CD4-positive, alpha-beta memory T cell (primary cell): ENCODE data around the gene ZNF544. TPM values are rescaled to one million over a fixed set of nuclear protein-coding genes. Genes with fewer than 3 reads are reported as not detected.

Experiments
- CTCF ChIA-PET: fragments of 350-600 bp; sonication (Branson Sonifier 250); formaldehyde crosslinking; loops from one replicate; lab custom pipeline; 2021; ENCODE audit warnings: inconsistent platforms; ENCODE audit not compliant: partially characterized antibody; lab: Charles Lee
- POLR2A ChIA-PET: fragments of 350-600 bp; sonication (Branson Sonifier 250); formaldehyde crosslinking; loops from one replicate; lab custom pipeline; 2021; ENCODE audit not compliant: partially characterized antibody; lab: Charles Lee
- DNase-seq, 5 donors: peaks; one replicate each; pipeline versions ENCODE4 v3.0.0 to v3.0.0-alpha.2; 2020 to 2022; ENCODE audit warnings: mixed read lengths in 1 of 5
- H3K27ac ChIP-seq: one replicate; pipeline ENCODE4 v1.7.0; 2013; ENCODE audit warnings: low read depth, low read length
- H3K27me3 ChIP-seq: 2 replicates; pipeline ENCODE4 v1.7.0; 2013; ENCODE audit warnings: mild to moderate bottlenecking, low read length, moderate library complexity; ENCODE audit not compliant: insufficient read depth
- H3K36me3 ChIP-seq: 2 replicates; pipeline ENCODE4 v1.7.0; 2013; ENCODE audit warnings: mild to moderate bottlenecking, low read length, moderate library complexity; ENCODE audit not compliant: insufficient read depth
- H3K4me1 ChIP-seq: 2 replicates; pipeline ENCODE4 v1.7.0; 2013; ENCODE audit warnings: mild to moderate bottlenecking, low read length, moderate library complexity; ENCODE audit not compliant: insufficient read depth
- H3K4me3 ChIP-seq, 2 donors: one replicate each; pipeline ENCODE4 v1.7.0; 2013; ENCODE audit warnings: low read length in 2 of 2, mild to moderate bottlenecking in 1 of 2
- H3K9me3 ChIP-seq, 2 donors: one replicate each; pipeline ENCODE4 v1.7.0; 2013; ENCODE audit warnings: low read length in 2 of 2, control low read depth in 1 of 2; ENCODE audit not compliant: control insufficient read depth in 1 of 2
- H3K27ac Mint-ChIP-seq, 7 donors: one replicate each; pipeline ENCODE4 v1.8.0; 2020 to 2021; ENCODE audit warnings: mixed read lengths in 7 of 7, mild to moderate bottlenecking in 6 of 7, inconsistent platforms in 3 of 7, moderate library complexity in 3 of 7
- H3K27me3 Mint-ChIP-seq, 2 donors: one replicate each; pipeline ENCODE4 v1.8.0; 2020 to 2021; ENCODE audit warnings: mixed read lengths in 2 of 2
- H3K36me3 Mint-ChIP-seq, 2 donors: one replicate each; pipeline ENCODE4 v1.8.0; 2020 to 2021; ENCODE audit warnings: mixed read lengths in 2 of 2, inconsistent platforms in 1 of 2, mild to moderate bottlenecking in 1 of 2
- H3K4me1 Mint-ChIP-seq, 4 donors: one replicate each; pipeline ENCODE4 v1.8.0; 2020 to 2021; ENCODE audit warnings: mixed read lengths in 4 of 4, mild to moderate bottlenecking in 1 of 4
- H3K4me3 Mint-ChIP-seq, 8 donors: one replicate each; pipeline ENCODE4 v1.8.0; 2020 to 2021; ENCODE audit warnings: mixed read lengths in 8 of 8, mild to moderate bottlenecking in 7 of 8, moderate library complexity in 6 of 8, inconsistent platforms in 3 of 8
- H3K9me3 Mint-ChIP-seq, 8 donors: one replicate each; pipeline ENCODE4 v1.8.0; 2020 to 2021; ENCODE audit warnings: mixed read lengths in 8 of 8, mild to moderate bottlenecking in 5 of 8, inconsistent platforms in 3 of 8, moderate library complexity in 1 of 8
- intact Hi-C: fragments of 100-400 bp; cut with micrococcal nuclease; formaldehyde crosslinking; loops from one replicate; pipeline ENCODE4 v1.15.1; 2023
- polyA plus RNA-seq, 2 donors: library from polyadenylated mRNA; unstranded; fragments of 300-500 nt; fragmentation: Illumina TruSeq; gene quantifications; one replicate each; pipeline ENCODE4 v1.2.3, GENCODE V29; 2021
- total RNA-seq, 2 experiments: library from RNA; stranded (reverse); gene quantifications; one replicate each; pipeline ENCODE4 v1.2.3, GENCODE V29; 2021

Gene ZNF544
- total RNA-seq (10 to 100 TPM; 63.3 to 67.6 TPM), polyA plus RNA-seq (10 to 100 TPM; 13.7 to 23.0 TPM)

DNA sequence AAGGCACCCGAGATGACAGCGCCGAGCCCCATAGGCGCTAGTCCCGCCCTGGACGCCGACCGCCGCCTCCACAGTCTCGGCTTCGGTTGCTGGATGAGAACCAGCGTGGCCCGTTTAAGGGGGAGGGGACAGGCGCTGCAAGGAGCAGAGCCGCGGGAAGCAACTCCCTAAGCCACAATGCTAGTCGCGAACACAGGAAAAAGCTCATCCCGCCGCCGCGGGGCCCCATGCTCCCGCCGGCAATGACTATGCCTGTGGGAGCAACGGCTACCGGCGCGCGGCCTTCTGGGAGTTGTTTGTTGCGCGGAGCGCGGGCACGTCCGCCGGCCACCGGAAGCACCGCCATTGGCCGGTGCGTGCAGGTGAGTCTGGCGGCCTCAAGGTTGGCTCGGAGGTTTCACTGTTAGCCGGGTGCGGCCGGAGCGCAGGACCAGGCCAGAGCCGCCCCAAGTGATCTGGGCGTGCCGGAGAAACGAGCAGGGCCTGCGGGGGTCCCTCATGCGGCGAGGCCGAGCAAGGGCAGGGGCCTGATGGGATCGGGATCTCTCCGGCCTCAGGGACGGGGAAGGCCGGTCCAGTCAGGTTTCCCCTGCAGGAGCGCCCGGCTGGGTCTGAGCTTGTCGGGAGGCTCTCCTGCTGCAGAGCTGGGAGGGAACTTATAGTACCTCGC, at the start of gene ZNF544:
Gene ZNF544, plus strand, starts transcription at position 330 of the 670 bp plus-strand sequence. CDS start 15,110 bp downstream, outside the sequence.
- H3K27ac Mint-ChIP-seq: peak within 1 kb of the TSS; percentile 82 to 95 (median 88)
- H3K9me3 Mint-ChIP-seq: peaks cover 3 to 59% (median 20%) of the 10 kb centered on the region in 8 donors
- H3K9me3 ChIP-seq: no peaks in the 10 kb centered on the region
- H3K4me1 ChIP-seq: peaks cover 15% of the 10 kb centered on the region
- POLR2A ChIA-PET: interaction anchor here (0.9 to 2.5 kb wide), 11 partner anchors 16 to 291 kb away, joined by 3 to 16 read pairs (median 5); partner anchors contain the start of genes ERVK3-1, RPS5, ZBTB45 and ZNF274
- peaks cover 15 to 31% (median 24%) of the 10 kb centered on the region in 4 donors for H3K4me1 Mint-ChIP-seq
- H3K36me3 ChIP-seq: peaks cover 13% of the 10 kb centered on the region
- H3K27me3 Mint-ChIP-seq: no peaks in the 10 kb centered on the region
- peak within 1 kb of the TSS; percentile 50 for H3K27ac ChIP-seq
- intact Hi-C loops: loop anchor here (1.0 to 10.0 kb wide), 6 partner anchors 45 to 249 kb away; partner anchors contain the start of genes ERVK3-1, RPS5, ZNF274 and ZNF446
- no peaks in the 10 kb centered on the region for H3K27me3 ChIP-seq
- H3K4me3 Mint-ChIP-seq: peak within 1 kb of the TSS; percentile 92 to 97 (median 94)
- peak; percentile 33 to 60 (median 41) for DNase-seq
- peaks cover 43 to 49% of the 10 kb centered on the region in 2 donors for H3K36me3 Mint-ChIP-seq
- H3K4me3 ChIP-seq: peak within 1 kb of the TSS; percentile 68 to 70
- CTCF ChIA-PET: interaction anchor here (0.6 to 2.7 kb wide), 6 partner anchors 11 to 135 kb away, joined by 3 to 7 read pairs (median 4); partner anchors contain the start of gene ZNF497

DNA sequence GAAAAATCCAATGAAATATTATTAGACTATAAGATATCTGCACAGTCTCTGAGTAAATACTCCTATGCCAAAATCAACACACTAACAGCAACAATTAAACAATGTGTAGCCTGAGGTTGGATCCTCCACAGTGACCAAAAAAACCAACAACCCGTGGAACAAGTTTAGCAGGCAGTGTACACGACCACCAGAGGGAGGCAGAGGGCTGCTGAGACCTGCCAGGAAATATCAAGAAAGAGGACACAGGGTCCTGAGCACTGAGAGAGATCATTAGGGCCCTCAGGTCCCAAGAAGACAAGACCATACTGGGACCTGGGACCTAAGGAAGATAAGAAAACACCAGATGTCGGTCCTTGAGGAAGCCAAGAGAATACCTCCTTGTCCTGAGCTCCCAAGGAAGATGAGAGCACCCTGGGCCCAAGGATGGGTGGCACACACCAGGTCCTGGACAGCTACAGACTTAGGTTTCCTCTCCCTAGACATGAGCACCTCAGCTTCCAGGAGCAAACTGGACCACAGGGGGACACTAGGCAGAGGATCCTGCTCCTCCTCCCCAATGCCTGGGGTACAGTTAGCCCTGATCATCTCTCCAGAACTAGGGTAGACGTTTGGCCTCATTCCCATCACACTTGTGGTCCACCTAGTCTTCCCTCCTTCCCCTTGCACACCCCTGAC, 46.7 kb upstream of the ZNF544 start:
- peak overlapping the region; percentile 97 to 99 (median 99) for H3K27ac Mint-ChIP-seq
- H3K36me3 Mint-ChIP-seq: peaks cover 56 to 59% of the 10 kb centered on the region in 2 donors
- peak overlapping the region; percentile 86 to 97 (median 92) for H3K4me3 Mint-ChIP-seq

DNA sequence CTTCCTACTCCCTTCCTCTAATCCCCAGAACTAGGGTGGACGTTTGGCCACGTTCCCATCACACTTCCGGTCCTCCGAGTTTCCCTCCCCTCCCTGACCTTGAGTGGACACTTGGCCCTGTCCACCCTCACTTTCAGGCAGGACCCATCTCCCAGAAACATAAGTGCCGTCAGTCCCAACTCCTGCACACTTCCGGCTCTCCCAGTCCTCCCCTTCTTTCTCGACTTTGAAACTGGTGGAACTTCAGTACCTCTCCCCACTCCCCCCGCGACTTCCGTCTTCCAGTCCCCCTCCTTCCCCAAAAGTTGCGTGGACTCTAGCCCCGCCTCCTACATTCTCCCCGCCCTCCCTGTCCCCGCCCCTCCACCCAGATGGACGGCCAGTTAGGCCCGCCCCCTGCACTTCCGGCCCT, 46.1 kb upstream of the ZNF544 start:
- peak overlapping the region; percentile 97 to 99 (median 99) for H3K27ac Mint-ChIP-seq
- intact Hi-C loops: loop anchor here (1.0 to 5.0 kb wide), 11 partner anchors 28 to 793 kb away; partner anchors contain the start of genes ZBTB45, ZNF324, ZNF324B and ZNF548
- ChIA-PET POLR2A (interaction anchor here (0.6 to 3.7 kb wide), 39 partner anchors 9 to 991 kb away, joined by 3 to 28 read pairs (median 6); partner anchors contain the start of genes CHMP2A, ERVK3-1, RPS5 and ZBTB45), CTCF (interaction anchor here (1.6 kb wide), 1 partner anchor 25 kb away, joined by 3 read pairs; no protein-coding TSS in a partner anchor)
- Histone ChIP-seq H3K36me3 (peaks cover 19% of the 10 kb centered on the region), H3K4me3 (peak overlapping the region; percentile 53 to 100), H3K4me1 (peaks cover 20% of the 10 kb centered on the region), H3K27me3 (no peaks in the 10 kb centered on the region), H3K27ac (peak overlapping the region; percentile 97), H3K9me3 (peaks cover 20 to 48% of the 10 kb centered on the region in 2 donors)
- H3K4me1 Mint-ChIP-seq: peaks cover 12 to 25% (median 18%) of the 10 kb centered on the region in 4 donors
- peaks cover 0 to 91% (median 76%) of the 10 kb centered on the region in 8 donors for H3K9me3 Mint-ChIP-seq
- peak overlapping the region; percentile 86 to 97 (median 92) for H3K4me3 Mint-ChIP-seq
- H3K27me3 Mint-ChIP-seq: no peaks in the 10 kb centered on the region
- DNase-seq: peak in 1 of 5 donors; percentile 92
- peaks cover 58 to 61% of the 10 kb centered on the region in 2 donors for H3K36me3 Mint-ChIP-seq

More for the DNA sequence above, 46.7 kb upstream of the ZNF544 start:
- H3K4me3 ChIP-seq: peak overlapping the region; percentile 53 to 100
- peaks cover 20 to 45% of the 10 kb centered on the region in 2 donors for H3K9me3 ChIP-seq
- peak; percentile 45 to 68 (median 49) for DNase-seq
- intact Hi-C loops: loop anchor here (1.0 to 5.0 kb wide), 11 partner anchors 27 to 793 kb away; partner anchors contain the start of genes ZBTB45, ZNF324, ZNF324B and ZNF548
- Mint-ChIP-seq H3K9me3 (peaks cover 0 to 91% (median 76%) of the 10 kb centered on the region in 8 donors), H3K27me3 (no peaks in the 10 kb centered on the region), H3K4me1 (peaks cover 12 to 25% (median 18%) of the 10 kb centered on the region in 4 donors)
- CTCF ChIA-PET: interaction anchor here (0.7 to 1.6 kb wide), 3 partner anchors 24 to 396 kb away, joined by 3 to 4 read pairs (median 3); no protein-coding TSS in a partner anchor
- H3K27ac ChIP-seq: peak overlapping the region; percentile 97
- H3K27me3 ChIP-seq: no peaks in the 10 kb centered on the region
- peaks cover 14% of the 10 kb centered on the region for H3K36me3 ChIP-seq
- peaks cover 20% of the 10 kb centered on the region for H3K4me1 ChIP-seq
- POLR2A ChIA-PET: interaction anchor here (0.7 to 3.7 kb wide), 11 partner anchors 11 to 548 kb away, joined by 3 to 27 read pairs (median 6); partner anchors contain the start of genes ERVK3-1, ZBTB45, ZNF132 and ZNF497

DNA sequence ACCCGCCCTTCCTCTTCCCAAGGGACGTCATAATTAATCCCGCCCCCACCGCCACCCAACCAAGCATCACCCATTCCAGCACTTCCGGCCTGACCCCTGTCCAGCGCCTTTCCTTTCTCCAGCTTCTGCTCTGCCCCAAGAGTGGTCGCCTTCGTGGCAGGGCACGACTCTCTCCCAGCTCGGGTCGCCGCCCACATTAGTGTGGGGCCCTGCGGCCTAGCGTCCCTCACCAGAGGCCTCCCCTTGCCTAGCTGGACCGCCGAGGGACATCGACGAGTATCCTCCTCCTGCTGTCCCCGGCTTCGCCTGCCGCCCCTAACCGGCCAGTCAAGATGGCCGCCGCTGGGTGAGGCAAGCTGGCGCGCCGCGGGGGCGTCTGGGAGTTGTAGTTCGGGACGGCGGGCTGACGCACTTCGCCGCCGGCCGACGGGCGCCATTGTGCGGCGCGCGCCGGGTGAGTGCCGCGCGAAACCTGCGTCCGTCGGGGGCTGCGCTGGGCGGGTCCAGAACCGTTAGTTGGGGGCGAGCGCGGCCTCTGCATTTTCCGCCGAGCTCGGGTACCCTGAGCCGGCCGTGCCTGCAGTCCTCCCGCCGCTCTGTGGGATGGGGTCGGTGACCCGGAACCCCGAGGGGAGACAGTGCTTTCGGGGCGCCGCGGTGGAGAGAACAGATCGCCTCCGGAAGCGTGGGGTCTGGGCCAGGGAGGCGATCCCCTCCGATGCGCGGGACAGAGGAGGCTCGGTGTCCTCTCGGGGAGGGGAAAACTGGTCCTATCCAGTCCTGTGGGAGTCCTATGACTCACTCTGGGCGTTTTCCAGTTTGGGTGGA, 45.5 kb upstream of the ZNF544 start, which contains the start of gene ZNF274:
Gene ZNF274, plus strand, starts transcription at position 73 of the 828 bp plus-strand sequence. CDS start 905 bp downstream, outside the sequence.
- Mint-ChIP-seq H3K27me3 (no peaks in the 10 kb centered on the region), H3K36me3 (peaks cover 58 to 61% of the 10 kb centered on the region in 2 donors), H3K4me1 (peaks cover 12 to 25% (median 18%) of the 10 kb centered on the region in 4 donors), H3K27ac (peak within 1 kb of the TSS; percentile 97 to 99 (median 99)), H3K9me3 (peaks cover 0 to 91% (median 75%) of the 10 kb centered on the region in 8 donors), H3K4me3 (peak within 1 kb of the TSS; percentile 86 to 97 (median 92))
- intact Hi-C loops: loop anchor here (1.0 to 5.0 kb wide), 17 partner anchors 28 to 794 kb away; partner anchors contain the start of genes ERVK3-1, ZBTB45, ZNF324 and ZNF324B
- ChIA-PET POLR2A (interaction anchor here (0.6 to 3.7 kb wide), 43 partner anchors 10 to 992 kb away, joined by 3 to 28 read pairs (median 6); partner anchors contain the start of genes CHMP2A, ERVK3-1, RPS5 and ZBTB45), CTCF (interaction anchor here (1.0 to 1.6 kb wide), 2 partner anchors 26 to 863 kb away, joined by 3 read pairs; partner anchors contain the start of gene ZNF543)
- peak within 1 kb of the TSS; percentile 97 for H3K27ac ChIP-seq
- peaks cover 20 to 48% of the 10 kb centered on the region in 2 donors for H3K9me3 ChIP-seq
- peak within 1 kb of the TSS; percentile 97 to 100 for H3K4me3 ChIP-seq
- no peaks in the 10 kb centered on the region for H3K27me3 ChIP-seq
- H3K4me1 ChIP-seq: peaks cover 20% of the 10 kb centered on the region
- DNase-seq: peak; percentile 92 to 94 (median 93)
- peaks cover 23% of the 10 kb centered on the region for H3K36me3 ChIP-seq

DNA sequence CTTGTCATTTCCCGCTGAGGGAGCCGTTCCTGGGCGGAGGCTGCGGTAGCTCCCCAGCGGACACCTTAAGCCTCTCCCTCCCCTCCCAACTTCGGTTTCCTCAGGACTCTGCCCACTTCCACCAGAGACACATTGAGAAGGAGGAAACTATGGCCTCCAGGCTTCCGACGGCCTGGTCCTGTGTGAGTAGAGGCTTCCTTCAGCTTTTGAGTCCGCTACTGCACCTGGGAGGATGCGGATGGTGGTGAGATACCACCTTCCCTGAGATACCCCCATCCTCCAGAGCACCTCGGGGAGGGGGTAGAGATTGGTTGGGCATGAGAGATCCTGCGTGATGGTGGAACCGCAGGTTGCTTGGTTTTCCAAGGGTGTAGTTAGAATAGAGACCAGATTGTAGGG, 44.9 kb upstream of the ZNF544 start:
- Histone ChIP-seq H3K4me1 (peaks cover 20% of the 10 kb centered on the region), H3K9me3 (peaks cover 20 to 42% of the 10 kb centered on the region in 2 donors), H3K36me3 (peaks cover 23% of the 10 kb centered on the region), H3K4me3 (peak overlapping the region; percentile 97 to 100), H3K27me3 (no peaks in the 10 kb centered on the region), H3K27ac (peak overlapping the region; percentile 97)
- Mint-ChIP-seq H3K4me1 (peaks cover 12 to 25% (median 18%) of the 10 kb centered on the region in 4 donors), H3K4me3 (peak overlapping the region; percentile 86 to 97 (median 92)), H3K9me3 (peaks cover 0 to 90% (median 73%) of the 10 kb centered on the region in 8 donors), H3K27me3 (no peaks in the 10 kb centered on the region), H3K27ac (peak overlapping the region; percentile 97 to 99 (median 99)), H3K36me3 (peaks cover 61 to 63% of the 10 kb centered on the region in 2 donors)
- no peak for DNase-seq
- CTCF ChIA-PET: interaction anchor here (1.0 kb wide), 1 partner anchor 864 kb away, joined by 3 read pairs; the partner anchor contains the start of gene ZNF543
- intact Hi-C loops: loop anchor here (1.0 to 5.0 kb wide), 12 partner anchors 29 to 657 kb away; partner anchors contain the start of genes ERVK3-1, ZNF324, ZNF544 and ZNF549
- POLR2A ChIA-PET: interaction anchor here (0.7 to 3.7 kb wide), 33 partner anchors 9 to 993 kb away, joined by 3 to 28 read pairs (median 7); partner anchors contain the start of genes CHMP2A, ERVK3-1, RPS5 and ZBTB45
